Activated T-cell treated with anti-CD3 and anti-CD28 coated beads for 4 hours (primary cell): ENCODE data around the gene EFCAB9.
A peak's percentile ranks its signal among the peaks of the same experiment; 100 is the strongest.

Experiments
- DNase-seq: peaks from one replicate; pipeline ENCODE4 v3.0.0-alpha.2; 2020

The EFCAB9 gene

GRCh38 chr5:172166030-172166826, 27.7 kb upstream of the EFCAB9 start:
- DNase-seq: no peak

- DNase-seq: no peak
These were observed 26.1 kb upstream of the EFCAB9 start for GRCh38 chr5:172167895-172168294.

- no peak for DNase-seq
These were observed 25.7 kb upstream of the EFCAB9 start for GRCh38 chr5:172168311-172168710.

GRCh38 chr5:172169216-172169615, 24.8 kb upstream of the EFCAB9 start:
- no peak for DNase-seq

GRCh38 chr5:172170251-172170701, 23.7 kb upstream of the EFCAB9 start:
- no peak for DNase-seq

GRCh38 chr5:172171118-172171517, 22.9 kb upstream of the EFCAB9 start:
- DNase-seq: no peak

GRCh38 chr5:172172912-172173563, 20.9 kb upstream of the EFCAB9 start:
- no peak for DNase-seq

GRCh38 chr5:172173564-172174153, 20.3 kb upstream of the EFCAB9 start:
- peak; percentile 48 for DNase-seq

GRCh38 chr5:172175263-172175719, 18.7 kb upstream of the EFCAB9 start:
- DNase-seq: peak; percentile 75

- DNase-seq: no peak
These were observed 16.8 kb upstream of the EFCAB9 start for GRCh38 chr5:172177176-172177575.

GRCh38 chr5:172178301-172178987, 15.5 kb upstream of the EFCAB9 start:
- no peak for DNase-seq

- DNase-seq: no peak
These were observed 14.7 kb upstream of the EFCAB9 start for GRCh38 chr5:172178991-172179989.

- DNase-seq: no peak
These were observed 13.0 kb upstream of the EFCAB9 start for GRCh38 chr5:172180936-172181335.

GRCh38 chr5:172182291-172182690, 11.7 kb upstream of the EFCAB9 start:
- DNase-seq: no peak

- no peak for DNase-seq
These were observed 10.1 kb upstream of the EFCAB9 start for GRCh38 chr5:172183881-172184280.

GRCh38 chr5:172185096-172185461, 8.9 kb upstream of the EFCAB9 start:
- DNase-seq: no peak

GRCh38 chr5:172186114-172186695, 7.8 kb upstream of the EFCAB9 start:
- DNase-seq: no peak

GRCh38 chr5:172187118-172188032, 6.6 kb upstream of the EFCAB9 start:
- DNase-seq: peak; percentile 57

GRCh38 chr5:172188033-172188892, 5.7 kb upstream of the EFCAB9 start, which contains the start of gene STK10:
TSS of gene STK10 (minus strand) at chr5:172188224. CDS start at chr5:172188042, 182 bp downstream.
- DNase-seq: peak; percentile 81
